AG09309 (cell line): ENCODE data around the gene CACNG3.

ENCODE experiments used
- DNase-seq: peaks from one replicate; pipeline ENCODE4 v3.0.0-alpha.2; 2010; ENCODE audit warnings: low read depth
- H3K4me3 ChIP-seq: 2 replicates; pipeline ENCODE4 v1.5.1; 2011; ENCODE audit warnings: mild to moderate bottlenecking, low read depth, low read length, moderate library complexity; ENCODE audit not compliant: control insufficient read depth
- CTCF ChIP-seq: IDR thresholded peaks from 2 replicates; pipeline ENCODE4 v1.5.1; 2011; ENCODE audit warnings: mild to moderate bottlenecking, low read depth, low read length, inconsistent platforms; ENCODE audit not compliant: insufficient read depth, control insufficient read depth; ENCODE audit errors: missing control alignments

The CACNG3 gene

DNA sequence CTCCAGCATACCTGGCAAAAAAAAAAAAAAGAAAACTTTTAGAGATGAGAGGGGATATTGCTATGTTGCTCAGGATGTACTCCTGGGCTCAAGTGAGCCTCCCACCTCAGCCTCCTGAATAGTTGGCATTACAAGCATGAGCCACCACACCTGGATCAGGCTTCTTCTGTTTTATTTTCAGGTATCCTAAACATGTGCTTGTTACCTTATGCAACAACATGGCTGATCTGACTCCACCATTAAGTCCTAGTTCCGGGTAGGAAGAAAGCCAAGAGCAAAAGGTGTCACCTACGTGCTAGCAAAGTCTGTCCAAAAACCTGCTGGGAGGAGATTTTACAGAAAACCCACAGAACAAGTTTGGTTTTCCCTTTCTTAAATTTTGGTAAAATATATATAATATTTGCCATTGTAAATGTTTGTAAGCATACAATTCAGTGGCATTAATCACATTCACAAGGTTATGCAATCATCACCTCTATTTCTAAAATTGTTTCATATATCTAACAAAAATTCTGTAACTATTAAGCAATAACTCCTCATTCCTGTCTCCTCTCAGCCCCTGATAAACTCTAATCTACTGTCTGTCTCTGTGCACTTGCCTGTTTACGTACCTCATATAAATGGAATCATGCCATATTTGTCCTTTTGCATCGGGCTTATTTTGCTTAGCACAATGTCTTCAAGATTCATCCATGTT lies 9.1 kb upstream of the CACNG3 start:
- no peak overlapping the region for H3K4me3 ChIP-seq
- TF ChIP-seq CTCF, result no peak
- no peak for DNase-seq

GRCh38 chr16:24253192-24253591 lies 2.9 kb upstream of the CACNG3 start:
- H3K4me3 ChIP-seq, result no peak overlapping the region
- peak; percentile 54 for TF ChIP-seq CTCF
- DNase-seq, result no peak

- no peak for TF ChIP-seq CTCF
- no peak for DNase-seq
- H3K4me3 ChIP-seq, result no peak overlapping the region
Observed at GRCh38 chr16:24257958-24258357, 1.8 kb downstream of the CACNG3 start.

- DNase-seq, result no peak
- no peak overlapping the region for H3K4me3 ChIP-seq
- no peak for TF ChIP-seq CTCF
Observed at GRCh38 chr16:24258791-24259190, 2.7 kb downstream of the CACNG3 start.

DNA sequence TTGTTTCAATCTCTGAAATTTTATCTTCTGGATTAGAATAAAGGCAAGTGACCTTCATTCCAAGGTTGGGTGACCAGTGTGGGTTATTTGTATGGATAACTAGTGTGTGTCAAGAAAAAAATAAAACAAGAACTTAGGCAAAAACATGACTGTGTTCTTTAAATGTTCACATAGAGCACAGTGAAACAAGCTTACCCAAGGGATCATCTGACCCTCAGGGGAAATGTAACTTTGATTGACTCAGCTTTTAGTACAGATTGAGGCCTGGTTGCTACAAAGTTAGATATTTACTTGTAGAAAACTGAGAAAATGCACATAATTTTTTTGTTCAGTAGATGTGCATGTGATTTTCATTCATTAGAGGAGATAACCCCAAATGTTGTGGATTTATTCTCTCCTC lies 6.7 kb downstream of the CACNG3 start:
- TF ChIP-seq CTCF, result no peak
- no peak for DNase-seq
- H3K4me3 ChIP-seq, result no peak overlapping the region

GRCh38 chr16:24270721-24271442 lies 14.7 kb downstream of the CACNG3 start:
- DNase-seq, result no peak
- TF ChIP-seq CTCF, result no peak
- no peak overlapping the region for H3K4me3 ChIP-seq
